HFFc6 (cell line): ENCODE results near the gene TOMM20. TPM values are rescaled to one million over a fixed set of nuclear protein-coding genes. Genes with fewer than 3 reads are reported as not detected.
"Not testable (repeated sequence)": the region's sequence is repeated elsewhere in the genome, so short reads cannot be mapped to it uniquely, and the experiment has no call there.

Source experiments
- DNase-seq: peaks from one replicate; pipeline ENCODE4 v3.0.0-alpha.2; 2018
- H3K27ac Mint-ChIP-seq: 2 replicates; pipeline ENCODE4 v1.8.0; 2020; ENCODE audit warnings: mild to moderate bottlenecking, mixed read lengths
- H3K27me3 Mint-ChIP-seq: 2 replicates; pipeline ENCODE4 v1.8.0; 2021; ENCODE audit warnings: mild to moderate bottlenecking, moderate library complexity, mixed read lengths; ENCODE audit not compliant: insufficient read depth
- H3K36me3 Mint-ChIP-seq: 2 replicates; pipeline ENCODE4 v1.8.0; 2021; ENCODE audit warnings: low read depth, mixed read lengths
- H3K4me1 Mint-ChIP-seq: 2 replicates; pipeline ENCODE4 v1.8.0; 2020; ENCODE audit warnings: low read depth, mixed read lengths
- H3K4me3 Mint-ChIP-seq: 2 replicates; pipeline ENCODE4 v1.8.0; 2020; ENCODE audit warnings: mild to moderate bottlenecking, moderate library complexity, mixed read lengths
- H3K9me3 Mint-ChIP-seq: 2 replicates; pipeline ENCODE4 v1.8.0; 2020; ENCODE audit warnings: mild to moderate bottlenecking, mixed read lengths
- total RNA-seq, 6 experiments: library from RNA; stranded (reverse); fragmentation: NEBNext Ultra II Directional; extraction: Animal tissue kit (Norgen Biotek cat#: 25700); gene quantifications; 2 replicates in 1 of 6; 3 replicates in 5 of 6; pipeline ENCODE4 v1.2.3, GENCODE V29; 2021
- TF ChIP-seq, protein P1 (sequence below): fragments of 200-600 bp; sonication (generic); IDR thresholded peaks from 2 replicates; pipeline ENCODE4 v1.5.0; 2021; ENCODE audit warnings: antibody characterized with exemption, mild to moderate bottlenecking

The TOMM20 gene
- total RNA-seq, 6 experiments from 2014 or later = 98.4 to 126 (median 110) TPM

- H3K36me3 Mint-ChIP-seq = no peaks in the 10 kb centered on the region
- TF ChIP-seq, protein P1, sequence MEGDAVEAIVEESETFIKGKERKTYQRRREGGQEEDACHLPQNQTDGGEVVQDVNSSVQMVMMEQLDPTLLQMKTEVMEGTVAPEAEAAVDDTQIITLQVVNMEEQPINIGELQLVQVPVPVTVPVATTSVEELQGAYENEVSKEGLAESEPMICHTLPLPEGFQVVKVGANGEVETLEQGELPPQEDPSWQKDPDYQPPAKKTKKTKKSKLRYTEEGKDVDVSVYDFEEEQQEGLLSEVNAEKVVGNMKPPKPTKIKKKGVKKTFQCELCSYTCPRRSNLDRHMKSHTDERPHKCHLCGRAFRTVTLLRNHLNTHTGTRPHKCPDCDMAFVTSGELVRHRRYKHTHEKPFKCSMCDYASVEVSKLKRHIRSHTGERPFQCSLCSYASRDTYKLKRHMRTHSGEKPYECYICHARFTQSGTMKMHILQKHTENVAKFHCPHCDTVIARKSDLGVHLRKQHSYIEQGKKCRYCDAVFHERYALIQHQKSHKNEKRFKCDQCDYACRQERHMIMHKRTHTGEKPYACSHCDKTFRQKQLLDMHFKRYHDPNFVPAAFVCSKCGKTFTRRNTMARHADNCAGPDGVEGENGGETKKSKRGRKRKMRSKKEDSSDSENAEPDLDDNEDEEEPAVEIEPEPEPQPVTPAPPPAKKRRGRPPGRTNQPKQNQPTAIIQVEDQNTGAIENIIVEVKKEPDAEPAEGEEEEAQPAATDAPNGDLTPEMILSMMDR = peak; percentile 91
- peak; percentile 54 for DNase-seq
- peak overlapping the region; percentile 72 for H3K4me3 Mint-ChIP-seq
- H3K9me3 Mint-ChIP-seq = no peaks in the 10 kb centered on the region
- no peak overlapping the region for H3K27ac Mint-ChIP-seq
- peaks cover under 1% of the 10 kb centered on the region; the same call in 1 of the 2 replicates for H3K27me3 Mint-ChIP-seq
- H3K4me1 Mint-ChIP-seq = peaks cover 18% of the 10 kb centered on the region
These were observed 34.7 kb downstream of the TOMM20 start for GRCh38 chr1:235093696-235094592.

GRCh38 chr1:235093013-235093695 is 35.5 kb downstream of the TOMM20 start:
- TF ChIP-seq, protein P1 = no peak
- Mint-ChIP-seq H3K36me3 (no peaks in the 10 kb centered on the region), H3K27me3 (peaks cover 3% of the 10 kb centered on the region; the same call in 1 of the 2 replicates), H3K4me3 (no peak overlapping the region), H3K27ac (no peak overlapping the region), H3K9me3 (no peaks in the 10 kb centered on the region), H3K4me1 (peaks cover 18% of the 10 kb centered on the region)
- peak; percentile 51 for DNase-seq

- not testable (repeated sequence) for H3K27me3 Mint-ChIP-seq, H3K27ac Mint-ChIP-seq, DNase-seq, H3K9me3 Mint-ChIP-seq, H3K4me3 Mint-ChIP-seq, H3K36me3 Mint-ChIP-seq
- peaks cover 18% of the 10 kb centered on the region for H3K4me1 Mint-ChIP-seq
These were observed 36.2 kb downstream of the TOMM20 start for GRCh38 chr1:235092415-235092814.

DNA sequence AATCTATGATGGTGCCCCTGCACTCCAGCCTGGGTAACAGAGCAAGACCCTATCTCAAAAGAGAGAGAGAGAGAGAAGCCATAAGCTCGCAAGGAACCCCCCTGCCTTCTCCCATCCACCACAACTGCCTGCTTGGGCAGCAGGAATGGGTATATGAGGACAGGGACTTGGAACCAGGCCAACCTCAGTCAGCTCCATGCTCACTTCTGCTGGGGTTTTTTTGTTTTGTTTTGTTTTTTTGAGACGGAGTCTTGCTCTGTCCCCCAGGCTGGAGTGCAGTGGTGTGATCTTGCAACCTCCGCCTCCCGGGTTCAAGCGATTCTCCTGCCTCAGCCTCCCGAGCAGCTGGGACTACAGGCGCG is 36.6 kb downstream of the TOMM20 start:
- not testable (repeated sequence) for H3K27ac Mint-ChIP-seq, DNase-seq, H3K9me3 Mint-ChIP-seq, H3K4me3 Mint-ChIP-seq, H3K36me3 Mint-ChIP-seq, H3K27me3 Mint-ChIP-seq
- peaks cover 18% of the 10 kb centered on the region for H3K4me1 Mint-ChIP-seq

- H3K27ac Mint-ChIP-seq, H3K36me3 Mint-ChIP-seq, H3K9me3 Mint-ChIP-seq, H3K27me3 Mint-ChIP-seq, H3K4me3 Mint-ChIP-seq, DNase-seq: not testable (repeated sequence)
- H3K4me1 Mint-ChIP-seq = peaks cover 18% of the 10 kb centered on the region
These were observed 37.2 kb downstream of the TOMM20 start for GRCh38 chr1:235091319-235092044.

DNA sequence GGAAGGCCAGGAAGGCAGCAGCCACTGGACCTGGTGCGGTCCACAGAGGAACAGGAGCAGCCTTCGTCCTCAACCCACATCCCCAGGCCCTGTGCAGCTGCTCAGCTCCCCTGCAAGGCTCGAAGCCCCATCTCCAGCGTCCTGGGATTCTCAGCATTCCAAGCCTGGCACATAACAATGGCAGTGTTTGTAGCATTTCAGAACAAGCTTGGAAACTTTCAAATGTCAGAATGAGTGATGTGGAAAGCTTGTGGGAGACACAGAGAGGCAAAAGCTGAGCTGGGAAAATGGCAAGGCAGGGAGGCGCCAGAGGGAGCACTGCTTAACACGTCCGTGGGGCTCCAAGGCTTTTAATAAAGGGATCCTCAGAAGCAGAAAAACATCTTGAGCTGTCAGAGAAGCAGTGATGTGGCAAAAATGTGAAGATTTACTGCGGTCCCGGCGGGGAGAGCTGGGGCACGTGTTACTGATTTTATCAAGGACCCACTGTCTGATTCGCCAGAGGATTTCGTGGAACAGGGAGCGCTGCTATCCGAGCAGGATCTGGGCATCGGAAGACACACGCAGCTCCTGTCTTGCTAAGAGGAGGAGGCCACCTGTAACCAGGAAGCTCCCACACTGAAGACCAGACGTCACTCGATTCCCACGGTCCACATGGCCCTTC is 38.1 kb downstream of the TOMM20 start:
- Mint-ChIP-seq H3K27me3 (peaks cover 3% of the 10 kb centered on the region; the same call in 1 of the 2 replicates), H3K4me1 (peaks cover 8% of the 10 kb centered on the region), H3K9me3 (no peaks in the 10 kb centered on the region), H3K4me3 (no peak overlapping the region), H3K27ac (no peak overlapping the region), H3K36me3 (no peaks in the 10 kb centered on the region)
- no peak for DNase-seq
- TF ChIP-seq, protein P1 = no peak
